ENCODE results near the gene PHF20. TPM values are rescaled to one million over a fixed set of nuclear protein-coding genes. Genes with fewer than 3 reads are reported as not detected.
"Not testable (repeated sequence)": the region's sequence is repeated elsewhere in the genome, so short reads cannot be mapped to it uniquely, and the experiment has no call there.

PHF20 gene
- total RNA-seq, 1 experiment from 2014 or later = 47.2 TPM

- no peak for DNase-seq (ENCODE audit: low spot score)
Observed at GRCh38 chr20:35974256-35974655, 202.4 kb downstream of the PHF20 start.

DNA sequence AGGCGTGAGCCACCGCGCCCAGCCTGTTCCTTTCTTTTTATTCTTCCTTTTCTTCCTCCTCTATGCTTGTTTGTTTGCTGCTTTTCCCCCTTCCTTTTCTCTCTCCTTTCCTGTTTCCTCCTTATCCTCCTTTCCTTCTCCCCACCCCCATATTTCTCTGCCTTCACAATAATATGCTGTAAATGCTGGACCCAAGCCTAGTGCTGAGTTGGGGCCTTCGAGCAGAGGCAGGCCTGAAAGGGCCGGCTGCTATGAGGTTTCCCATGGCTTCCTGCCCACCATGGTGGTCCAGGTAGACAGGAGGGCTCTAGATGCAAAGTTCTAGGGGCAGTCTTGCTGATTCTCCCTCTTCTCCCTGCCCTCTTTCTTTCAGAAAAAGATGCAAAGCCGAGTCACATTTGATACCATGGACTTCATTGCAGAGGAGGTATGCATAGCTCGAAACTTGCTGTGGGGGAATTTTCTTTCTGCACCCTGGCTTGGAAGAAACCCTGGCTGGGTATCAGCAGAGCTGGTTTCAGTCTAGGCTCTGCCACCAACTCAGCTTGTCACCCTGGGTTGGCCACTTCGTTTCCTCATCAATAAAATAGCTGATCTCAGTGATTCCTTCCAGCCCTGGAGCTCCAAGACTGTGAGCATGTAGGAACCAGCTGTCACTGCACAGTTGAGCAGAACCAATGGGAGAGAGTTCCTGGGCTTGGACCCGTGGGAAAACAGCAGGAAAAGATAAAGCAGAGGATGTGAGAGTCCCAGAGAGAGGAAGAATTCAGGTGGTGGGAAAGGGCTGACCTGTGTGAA lies 204.0 kb downstream of the PHF20 start:
- DNase-seq (ENCODE audit: low spot score) = no peak

DNA sequence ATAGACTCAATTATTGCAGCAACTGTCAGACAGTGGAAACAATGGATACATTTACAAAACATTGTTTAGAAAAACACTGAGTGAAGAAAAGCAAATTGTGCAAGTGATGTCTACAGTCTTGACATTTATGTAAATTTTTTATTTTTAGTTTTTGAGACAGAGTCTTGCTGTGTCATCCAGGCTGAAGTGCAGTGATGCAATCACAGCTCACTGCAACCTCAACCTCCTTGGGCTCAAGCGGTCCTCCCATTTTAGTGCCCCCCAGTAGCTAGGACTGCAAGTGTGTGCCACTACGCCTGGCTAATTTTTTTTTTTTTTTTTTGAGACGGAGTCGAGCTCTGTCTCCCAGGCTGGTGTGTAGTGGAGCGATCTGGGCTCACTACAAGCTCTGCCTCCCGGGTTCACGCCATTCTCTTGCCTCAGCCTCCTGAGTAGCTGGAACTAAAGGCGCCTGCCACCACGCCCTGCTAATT lies 206.3 kb downstream of the PHF20 start:
- DNase-seq (ENCODE audit: low spot score) = no peak

GRCh38 chr20:35979544-35979943 lies 207.7 kb downstream of the PHF20 start:
- DNase-seq (ENCODE audit: low spot score) = no peak

GRCh38 chr20:35981969-35982368 lies 210.2 kb downstream of the PHF20 start:
- no peak for DNase-seq (ENCODE audit: low spot score)

DNA sequence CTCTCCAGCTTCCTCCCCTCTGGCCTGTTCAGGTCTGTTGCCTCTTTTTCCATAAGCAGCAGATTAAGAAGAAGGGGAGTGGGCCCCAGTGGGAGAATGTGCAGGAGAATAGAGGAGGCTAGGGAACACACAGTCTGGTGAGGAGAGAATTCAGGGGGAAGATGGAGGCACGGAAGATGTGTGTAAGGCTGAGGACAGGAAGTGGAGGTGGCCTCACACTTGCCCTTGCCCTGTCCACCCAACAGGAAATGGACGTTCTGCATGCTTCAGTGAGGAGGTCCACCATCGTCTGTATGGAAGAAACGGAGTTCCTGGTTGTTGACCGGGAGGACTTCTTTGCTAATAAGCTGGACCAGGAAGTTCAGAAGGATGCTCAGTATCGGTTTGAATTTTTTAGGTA lies 212.6 kb downstream of the PHF20 start:
- DNase-seq (ENCODE audit: low spot score) = no peak

- DNase-seq (ENCODE audit: low spot score) = no peak
Observed at GRCh38 chr20:35985806-35986205, 214.0 kb downstream of the PHF20 start.

- DNase-seq (ENCODE audit: low spot score) = no peak
Observed at GRCh38 chr20:35988910-35989463, 217.2 kb downstream of the PHF20 start.

DNA sequence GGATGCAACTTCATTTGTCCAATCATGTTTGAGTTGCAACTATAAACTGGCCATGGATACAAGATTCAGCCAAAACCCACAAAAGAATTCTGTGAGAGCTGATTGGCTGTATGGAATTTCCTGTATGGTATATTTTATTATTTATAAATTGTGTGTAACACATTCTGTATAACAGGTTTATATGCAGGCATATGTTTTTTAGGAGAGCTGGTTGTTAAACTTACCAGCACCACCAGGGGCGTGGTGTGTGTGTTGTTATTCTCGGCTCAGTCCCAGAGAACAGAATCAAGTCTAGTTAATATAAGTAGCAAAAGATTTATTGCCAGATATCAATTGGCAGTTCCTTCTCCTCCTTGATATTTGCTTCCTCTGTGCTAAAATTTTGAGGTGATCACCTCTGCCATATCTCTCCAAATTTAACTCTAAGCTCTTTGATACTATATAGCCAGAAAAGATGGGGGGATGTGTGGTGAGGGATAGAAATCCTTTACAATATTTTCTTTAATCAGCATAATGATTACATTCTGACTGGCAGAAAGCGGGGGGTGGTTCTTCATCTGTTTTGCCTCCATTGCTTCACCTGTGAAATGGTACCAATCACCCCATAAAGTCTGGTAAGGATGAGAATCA lies 219.4 kb downstream of the PHF20 start:
- peak; percentile 79 for DNase-seq (ENCODE audit: low spot score)

DNA sequence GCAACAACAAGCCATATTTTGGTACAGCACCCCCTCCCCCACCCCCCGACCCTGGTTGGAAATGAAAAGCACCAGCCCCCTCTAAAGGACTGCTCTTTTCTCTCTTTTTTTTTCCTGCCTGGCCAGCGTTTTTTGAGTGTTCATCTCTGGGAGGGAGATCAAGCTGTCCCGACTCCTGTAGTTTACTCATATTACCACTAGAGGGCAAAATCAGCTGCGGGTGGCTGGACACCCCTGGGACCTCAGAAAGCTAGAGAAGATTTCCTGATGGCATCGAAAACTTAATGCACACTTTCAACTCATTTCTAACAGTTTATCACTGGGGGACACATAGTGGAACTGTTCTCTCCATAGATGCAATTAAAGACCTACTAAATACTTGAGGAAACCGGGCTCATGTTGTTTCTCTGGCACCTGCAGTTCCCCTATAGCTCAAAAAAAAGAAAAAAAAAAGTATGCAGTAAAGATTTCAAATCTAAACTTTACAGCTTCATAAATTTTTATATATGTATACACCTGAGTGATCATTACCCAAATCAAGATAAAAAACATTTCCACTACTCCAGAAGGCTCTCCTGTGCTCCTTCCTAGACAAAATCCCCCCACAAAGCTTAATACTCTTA lies 221.0 kb downstream of the PHF20 start:
- DNase-seq (ENCODE audit: low spot score) = peak; percentile 90

DNA sequence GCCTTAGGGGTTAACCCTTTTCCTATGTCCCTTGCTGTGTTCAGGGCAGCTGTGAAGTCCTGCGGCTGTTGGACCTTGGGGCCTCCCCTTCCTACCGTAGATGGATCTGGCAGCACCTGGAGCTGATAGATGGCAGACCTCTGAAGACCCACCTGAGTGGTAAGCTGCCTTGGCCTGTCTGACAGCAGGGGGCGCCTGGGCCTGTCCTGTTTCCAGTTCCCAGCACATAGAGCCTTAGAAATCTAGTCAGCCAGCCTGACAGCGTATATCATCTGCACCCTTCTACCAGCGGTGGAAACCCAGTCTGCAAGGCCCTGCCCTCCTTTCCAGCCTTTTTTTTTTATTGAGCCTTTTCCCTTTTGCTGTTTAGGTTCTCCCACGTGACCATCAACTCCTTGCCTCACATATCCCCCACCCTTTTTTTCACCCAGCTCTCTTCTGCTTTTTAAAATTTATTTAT lies 223.2 kb downstream of the PHF20 start:
- peak; percentile 98 for DNase-seq (ENCODE audit: low spot score)

- not testable (repeated sequence) for DNase-seq (ENCODE audit: low spot score)
Observed at GRCh38 chr20:35996492-35996891, 224.7 kb downstream of the PHF20 start.

Small RNAs within 50 kb of the gene (small RNA-seq; reads per million reads assigned to genes)
- gene COX7BP2 (not detected), gene HIGD1AP16 (not detected), gene RF00019 (not detected), gene RF00026 (not detected), gene RNU4-40P (not detected), gene RNU6-937P (not detected)

Other genes starting within 250 kb of the PHF20 start
- gene C20orf173, start 242.4 kb upstream of the PHF20 start, total RNA-seq (2014; rRNA removed; shearing (Covaris generic)) = not detected in 2 replicates
- 391 and 426 TPM in 2 replicates for gene ERGIC3, start 229.9 kb upstream of the PHF20 start, total RNA-seq (2014; rRNA removed; shearing (Covaris generic))
- 18.1 and 27.0 TPM in 2 replicates for gene SPAG4, start 156.2 kb upstream of the PHF20 start, total RNA-seq (2014; rRNA removed; shearing (Covaris generic))
- gene CPNE1, start 107.1 kb upstream of the PHF20 start, total RNA-seq (2014; rRNA removed; shearing (Covaris generic)) = 390 and 417 TPM in 2 replicates
- 54.8 and 55.4 TPM in 2 replicates for gene RBM12, start 107.1 kb upstream of the PHF20 start, total RNA-seq (2014; rRNA removed; shearing (Covaris generic))
- gene NFS1, start 72.7 kb upstream of the PHF20 start, total RNA-seq (2014; rRNA removed; shearing (Covaris generic)) = 132 and 139 TPM in 2 replicates
- gene ROMO1, start 72.6 kb upstream of the PHF20 start, total RNA-seq (2014; rRNA removed; shearing (Covaris generic)) = 653 and 669 TPM in 2 replicates
- gene RBM39, start 29.8 kb upstream of the PHF20 start, total RNA-seq (2014; rRNA removed; shearing (Covaris generic)) = 390 and 396 TPM in 2 replicates
- gene SCAND1, start 182.5 kb downstream of the PHF20 start, total RNA-seq (2014; rRNA removed; shearing (Covaris generic)) = 175 and 216 TPM in 2 replicates
- 13.7 and 14.5 TPM in 2 replicates for gene CNBD2, start 196.6 kb downstream of the PHF20 start, total RNA-seq (2014; rRNA removed; shearing (Covaris generic))